WTC11 (cell line): ENCODE data around the gene MAPT. TPM values are rescaled to one million over a fixed set of nuclear protein-coding genes. Genes with fewer than 3 reads are reported as not detected.
A peak's percentile ranks its signal among the peaks of the same experiment; 100 is the strongest.

ENCODE experiments used
- ATAC-seq: fragments of 200-7000 bp; cut with Tn5 transposase; 2 replicates; pipeline ENCODE4 v1.10.0; 2021; ENCODE audit warnings: mild to moderate bottlenecking, moderate library complexity
- CTCF ChIA-PET: fragments of 300-600 bp; sonication (Branson Sonifier 250); formaldehyde crosslinking; loops from one replicate; lab custom pipeline; 2021; ENCODE audit warnings: antibody characterized with exemption; lab: Charles Lee
- POLR2A ChIA-PET: fragments of 350-600 bp; sonication (Branson Sonifier 250); formaldehyde crosslinking; loops from one replicate; lab custom pipeline; 2021; ENCODE audit warnings: antibody characterized with exemption; lab: Charles Lee
- DNase-seq: peaks from one replicate; pipeline ENCODE4 v3.0.0; 2021; ENCODE audit warnings: low spot score
- H3K27ac Mint-ChIP-seq: 2 replicates; pipeline ENCODE4 v1.8.0; 2021; ENCODE audit warnings: mixed read lengths
- H3K27me3 Mint-ChIP-seq: 2 replicates; pipeline ENCODE4 v1.8.0; 2021; ENCODE audit warnings: low read depth, mild to moderate bottlenecking, moderate library complexity, mixed read lengths
- H3K36me3 Mint-ChIP-seq: 2 replicates; pipeline ENCODE4 v1.8.0; 2021; ENCODE audit warnings: mixed read lengths
- H3K4me1 Mint-ChIP-seq: 2 replicates; pipeline ENCODE4 v1.8.0; 2022; ENCODE audit warnings: mixed read lengths
- H3K4me3 Mint-ChIP-seq: 2 replicates; pipeline ENCODE4 v1.8.0; 2021; ENCODE audit warnings: mild to moderate bottlenecking, moderate library complexity, mixed read lengths
- H3K9me3 Mint-ChIP-seq: 2 replicates; pipeline ENCODE4 v1.8.0; 2021; ENCODE audit warnings: mixed read lengths
- FOXK1 ChIP-seq: sonication (generic); formaldehyde crosslinking; IDR thresholded peaks from 2 replicates; pipeline ENCODE4 v1.8.0; 2022; ENCODE audit warnings: mild to moderate bottlenecking, moderate library complexity, missing genetic modification reagents
- FOXP1 ChIP-seq: sonication (generic); formaldehyde crosslinking; IDR thresholded peaks from 2 replicates; pipeline ENCODE4 v1.8.0; 2022; ENCODE audit warnings: missing genetic modification reagents, mild to moderate bottlenecking, moderate library complexity, borderline replicate concordance
- HMGA2 ChIP-seq: fragments of 250-450 bp; sonication (Bioruptor Pico); IDR thresholded peaks from 2 replicates; pipeline ENCODE4 v1.4.0; 2021; ENCODE audit warnings: mild to moderate bottlenecking, moderate library complexity
- JUN ChIP-seq: sonication (generic); formaldehyde crosslinking; IDR thresholded peaks from 2 replicates; pipeline ENCODE4 v1.8.0; 2023; ENCODE audit warnings: mild to moderate bottlenecking, missing genetic modification reagents
- MLX ChIP-seq: sonication (generic); formaldehyde crosslinking; IDR thresholded peaks from 2 replicates; pipeline ENCODE4 v1.8.1; 2023; ENCODE audit warnings: mild to moderate bottlenecking, missing genetic modification reagents, moderate library complexity
- NFATC4 ChIP-seq: fragments of 250-450 bp; sonication (Bioruptor Pico); IDR thresholded peaks from 2 replicates; pipeline ENCODE4 v1.9.0; 2021; ENCODE audit warnings: mild to moderate bottlenecking
- NR2C2 ChIP-seq: sonication (generic); formaldehyde crosslinking; IDR thresholded peaks from 2 replicates; pipeline ENCODE4 v1.8.0; 2022; ENCODE audit warnings: mild to moderate bottlenecking, missing genetic modification reagents
- TEAD1 ChIP-seq: sonication (generic); formaldehyde crosslinking; IDR thresholded peaks from 2 replicates; pipeline ENCODE4 v1.8.0; 2022; ENCODE audit warnings: mild to moderate bottlenecking, missing genetic modification reagents
- ZBTB21 ChIP-seq: sonication (generic); formaldehyde crosslinking; IDR thresholded peaks from 2 replicates; pipeline ENCODE4 v1.8.1; 2023; ENCODE audit warnings: mild to moderate bottlenecking, missing genetic modification reagents, borderline replicate concordance
- ZMAT4 ChIP-seq: fragments of 250-450 bp; sonication (Bioruptor Pico); IDR thresholded peaks from 2 replicates; pipeline ENCODE4 v1.9.0; 2021; ENCODE audit warnings: mild to moderate bottlenecking
- total RNA-seq: library from RNA; stranded (reverse); gene quantifications from 3 replicates; pipeline ENCODE4 v1.2.3, GENCODE V29; 2021
- TF ChIP-seq, protein P1 (sequence below): sonication (generic); formaldehyde crosslinking; conservative IDR thresholded peaks from 2 replicates; pipeline ENCODE4 v1.8.1; 2022; ENCODE audit warnings: mild to moderate bottlenecking, missing genetic modification reagents
- TF ChIP-seq, protein P2 (sequence below): fragments of 200-600 bp; IDR thresholded peaks from 2 replicates; pipeline ENCODE4 v1.8.0; 2022; ENCODE audit warnings: antibody characterized with exemption
- TF ChIP-seq, protein P3 (sequence below): sonication (generic); formaldehyde crosslinking; IDR thresholded peaks from 2 replicates; pipeline ENCODE4 v1.8.0; 2022; ENCODE audit warnings: mild to moderate bottlenecking, missing genetic modification reagents
- TF ChIP-seq, protein P4 (sequence below): sonication (generic); formaldehyde crosslinking; conservative IDR thresholded peaks from 2 replicates; pipeline ENCODE4 v1.8.1; 2023; ENCODE audit warnings: mild to moderate bottlenecking, low read depth, missing genetic modification reagents, moderate library complexity
- TF ChIP-seq, protein P5 (sequence below): sonication (generic); formaldehyde crosslinking; IDR thresholded peaks from 2 replicates; pipeline ENCODE4 v1.8.0; 2022; ENCODE audit warnings: mild to moderate bottlenecking, missing genetic modification reagents
- TF ChIP-seq, protein P6 (sequence below): fragments of 250-450 bp; sonication (Bioruptor Pico); IDR thresholded peaks from 2 replicates; pipeline ENCODE4 v2.1.2; 2022; ENCODE audit warnings: mild to moderate bottlenecking, moderate library complexity
- TF ChIP-seq, protein P7 (sequence below): sonication (generic); formaldehyde crosslinking; IDR thresholded peaks from 2 replicates; pipeline ENCODE4 v1.8.1; 2022; ENCODE audit warnings: low read depth, missing genetic modification reagents, borderline replicate concordance
- TF ChIP-seq, protein P8 (sequence below): sonication (generic); formaldehyde crosslinking; IDR thresholded peaks from 2 replicates; pipeline ENCODE4 v1.8.1; 2023; ENCODE audit warnings: mild to moderate bottlenecking, missing genetic modification reagents

MAPT gene
- total RNA-seq, 1 experiment from 2014 or later: 2.2 TPM

DNA sequence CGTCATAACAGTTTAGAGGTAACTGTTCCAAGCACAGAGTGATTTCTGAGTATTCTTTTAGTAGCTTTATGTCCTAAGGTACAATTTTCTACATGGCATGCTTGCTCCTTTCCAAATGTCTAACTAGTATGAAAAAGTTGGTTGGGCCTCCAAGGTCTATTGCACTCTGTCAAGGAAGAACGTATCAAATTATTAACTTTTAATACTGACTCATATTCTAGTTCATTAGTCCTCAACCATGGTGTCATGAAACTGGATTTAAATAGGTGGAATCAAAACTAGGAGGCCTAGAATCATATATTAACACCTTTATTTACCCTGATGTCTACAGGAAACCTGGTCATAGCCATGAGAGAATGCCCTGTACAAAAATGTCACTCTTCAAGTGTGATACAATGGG is 166.1 kb downstream of the MAPT start (continued):
- TF ChIP-seq, protein P1, sequence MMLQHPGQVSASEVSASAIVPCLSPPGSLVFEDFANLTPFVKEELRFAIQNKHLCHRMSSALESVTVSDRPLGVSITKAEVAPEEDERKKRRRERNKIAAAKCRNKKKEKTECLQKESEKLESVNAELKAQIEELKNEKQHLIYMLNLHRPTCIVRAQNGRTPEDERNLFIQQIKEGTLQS (CRISPR knock-in tag): no peak

GRCh38 chr17:46061435-46061834 is 167.1 kb downstream of the MAPT start:
- TF ChIP-seq, protein P2, sequence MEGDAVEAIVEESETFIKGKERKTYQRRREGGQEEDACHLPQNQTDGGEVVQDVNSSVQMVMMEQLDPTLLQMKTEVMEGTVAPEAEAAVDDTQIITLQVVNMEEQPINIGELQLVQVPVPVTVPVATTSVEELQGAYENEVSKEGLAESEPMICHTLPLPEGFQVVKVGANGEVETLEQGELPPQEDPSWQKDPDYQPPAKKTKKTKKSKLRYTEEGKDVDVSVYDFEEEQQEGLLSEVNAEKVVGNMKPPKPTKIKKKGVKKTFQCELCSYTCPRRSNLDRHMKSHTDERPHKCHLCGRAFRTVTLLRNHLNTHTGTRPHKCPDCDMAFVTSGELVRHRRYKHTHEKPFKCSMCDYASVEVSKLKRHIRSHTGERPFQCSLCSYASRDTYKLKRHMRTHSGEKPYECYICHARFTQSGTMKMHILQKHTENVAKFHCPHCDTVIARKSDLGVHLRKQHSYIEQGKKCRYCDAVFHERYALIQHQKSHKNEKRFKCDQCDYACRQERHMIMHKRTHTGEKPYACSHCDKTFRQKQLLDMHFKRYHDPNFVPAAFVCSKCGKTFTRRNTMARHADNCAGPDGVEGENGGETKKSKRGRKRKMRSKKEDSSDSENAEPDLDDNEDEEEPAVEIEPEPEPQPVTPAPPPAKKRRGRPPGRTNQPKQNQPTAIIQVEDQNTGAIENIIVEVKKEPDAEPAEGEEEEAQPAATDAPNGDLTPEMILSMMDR: 0 out of 2 replicates have a peak, but pooled peaks have one; percentile 29
- no peak for TF ChIP-seq FOXP1 (CRISPR knock-in tag)
- Mint-ChIP-seq H3K27me3 (no peaks in the 10 kb centered on the region), H3K4me1 (peaks cover 37% of the 10 kb centered on the region), H3K9me3 (no peaks in the 10 kb centered on the region), H3K27ac (no peak overlapping the region), H3K4me3 (no peak overlapping the region), H3K36me3 (peaks cover 25% of the 10 kb centered on the region)
- ATAC-seq: peak; percentile 64
- ChIA-PET POLR2A (no interaction called here), CTCF (interaction anchor here (0.6 kb wide), 1 partner anchor 112 kb away, joined by 3 read pairs; no protein-coding TSS in a partner anchor)
- DNase-seq: no peak

GRCh38 chr17:46063241-46063640 is 168.9 kb downstream of the MAPT start:
- H3K27me3 Mint-ChIP-seq: no peaks in the 10 kb centered on the region
- no peak overlapping the region for H3K4me3 Mint-ChIP-seq
- ChIA-PET POLR2A (no interaction called here), CTCF (interaction anchor here (0.7 kb wide), 1 partner anchor 19 kb away, joined by 3 read pairs; no protein-coding TSS in a partner anchor)
- peaks cover 19% of the 10 kb centered on the region for H3K4me1 Mint-ChIP-seq
- peaks cover 40% of the 10 kb centered on the region for H3K36me3 Mint-ChIP-seq
- H3K9me3 Mint-ChIP-seq: no peaks in the 10 kb centered on the region
- no peak for ATAC-seq
- no peak for DNase-seq
- no peak overlapping the region for H3K27ac Mint-ChIP-seq
- TF ChIP-seq, protein P3, sequence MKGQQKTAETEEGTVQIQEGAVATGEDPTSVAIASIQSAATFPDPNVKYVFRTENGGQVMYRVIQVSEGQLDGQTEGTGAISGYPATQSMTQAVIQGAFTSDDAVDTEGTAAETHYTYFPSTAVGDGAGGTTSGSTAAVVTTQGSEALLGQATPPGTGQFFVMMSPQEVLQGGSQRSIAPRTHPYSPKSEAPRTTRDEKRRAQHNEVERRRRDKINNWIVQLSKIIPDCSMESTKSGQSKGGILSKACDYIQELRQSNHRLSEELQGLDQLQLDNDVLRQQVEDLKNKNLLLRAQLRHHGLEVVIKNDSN (CRISPR knock-in tag): no peak
- TF ChIP-seq, protein P4, sequence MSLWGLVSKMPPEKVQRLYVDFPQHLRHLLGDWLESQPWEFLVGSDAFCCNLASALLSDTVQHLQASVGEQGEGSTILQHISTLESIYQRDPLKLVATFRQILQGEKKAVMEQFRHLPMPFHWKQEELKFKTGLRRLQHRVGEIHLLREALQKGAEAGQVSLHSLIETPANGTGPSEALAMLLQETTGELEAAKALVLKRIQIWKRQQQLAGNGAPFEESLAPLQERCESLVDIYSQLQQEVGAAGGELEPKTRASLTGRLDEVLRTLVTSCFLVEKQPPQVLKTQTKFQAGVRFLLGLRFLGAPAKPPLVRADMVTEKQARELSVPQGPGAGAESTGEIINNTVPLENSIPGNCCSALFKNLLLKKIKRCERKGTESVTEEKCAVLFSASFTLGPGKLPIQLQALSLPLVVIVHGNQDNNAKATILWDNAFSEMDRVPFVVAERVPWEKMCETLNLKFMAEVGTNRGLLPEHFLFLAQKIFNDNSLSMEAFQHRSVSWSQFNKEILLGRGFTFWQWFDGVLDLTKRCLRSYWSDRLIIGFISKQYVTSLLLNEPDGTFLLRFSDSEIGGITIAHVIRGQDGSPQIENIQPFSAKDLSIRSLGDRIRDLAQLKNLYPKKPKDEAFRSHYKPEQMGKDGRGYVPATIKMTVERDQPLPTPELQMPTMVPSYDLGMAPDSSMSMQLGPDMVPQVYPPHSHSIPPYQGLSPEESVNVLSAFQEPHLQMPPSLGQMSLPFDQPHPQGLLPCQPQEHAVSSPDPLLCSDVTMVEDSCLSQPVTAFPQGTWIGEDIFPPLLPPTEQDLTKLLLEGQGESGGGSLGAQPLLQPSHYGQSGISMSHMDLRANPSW (CRISPR knock-in tag): no peak
- TF ChIP-seq JUN (CRISPR knock-in tag) (no peak), ZBTB21 (CRISPR knock-in tag) (no peak), FOXP1 (CRISPR knock-in tag) (no peak), MLX (no peak), HMGA2 (CRISPR knock-in tag) (no peak), TEAD1 (no peak), FOXK1 (CRISPR knock-in tag) (no peak), NFATC4 (no peak), NR2C2 (CRISPR knock-in tag) (no peak), ZMAT4 (no peak)
- TF ChIP-seq, protein P5, sequence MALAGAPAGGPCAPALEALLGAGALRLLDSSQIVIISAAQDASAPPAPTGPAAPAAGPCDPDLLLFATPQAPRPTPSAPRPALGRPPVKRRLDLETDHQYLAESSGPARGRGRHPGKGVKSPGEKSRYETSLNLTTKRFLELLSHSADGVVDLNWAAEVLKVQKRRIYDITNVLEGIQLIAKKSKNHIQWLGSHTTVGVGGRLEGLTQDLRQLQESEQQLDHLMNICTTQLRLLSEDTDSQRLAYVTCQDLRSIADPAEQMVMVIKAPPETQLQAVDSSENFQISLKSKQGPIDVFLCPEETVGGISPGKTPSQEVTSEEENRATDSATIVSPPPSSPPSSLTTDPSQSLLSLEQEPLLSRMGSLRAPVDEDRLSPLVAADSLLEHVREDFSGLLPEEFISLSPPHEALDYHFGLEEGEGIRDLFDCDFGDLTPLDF (CRISPR knock-in tag): no peak
- TF ChIP-seq, protein P6, sequence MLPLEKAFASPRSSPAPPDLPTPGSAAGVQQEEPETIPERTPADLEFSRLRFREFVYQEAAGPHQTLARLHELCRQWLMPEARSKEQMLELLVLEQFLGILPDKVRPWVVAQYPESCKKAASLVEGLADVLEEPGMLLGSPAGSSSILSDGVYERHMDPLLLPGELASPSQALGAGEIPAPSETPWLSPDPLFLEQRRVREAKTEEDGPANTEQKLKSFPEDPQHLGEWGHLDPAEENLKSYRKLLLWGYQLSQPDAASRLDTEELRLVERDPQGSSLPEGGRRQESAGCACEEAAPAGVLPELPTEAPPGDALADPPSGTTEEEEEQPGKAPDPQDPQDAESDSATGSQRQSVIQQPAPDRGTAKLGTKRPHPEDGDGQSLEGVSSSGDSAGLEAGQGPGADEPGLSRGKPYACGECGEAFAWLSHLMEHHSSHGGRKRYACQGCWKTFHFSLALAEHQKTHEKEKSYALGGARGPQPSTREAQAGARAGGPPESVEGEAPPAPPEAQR (CRISPR knock-in tag): no peak
- TF ChIP-seq, protein P7, sequence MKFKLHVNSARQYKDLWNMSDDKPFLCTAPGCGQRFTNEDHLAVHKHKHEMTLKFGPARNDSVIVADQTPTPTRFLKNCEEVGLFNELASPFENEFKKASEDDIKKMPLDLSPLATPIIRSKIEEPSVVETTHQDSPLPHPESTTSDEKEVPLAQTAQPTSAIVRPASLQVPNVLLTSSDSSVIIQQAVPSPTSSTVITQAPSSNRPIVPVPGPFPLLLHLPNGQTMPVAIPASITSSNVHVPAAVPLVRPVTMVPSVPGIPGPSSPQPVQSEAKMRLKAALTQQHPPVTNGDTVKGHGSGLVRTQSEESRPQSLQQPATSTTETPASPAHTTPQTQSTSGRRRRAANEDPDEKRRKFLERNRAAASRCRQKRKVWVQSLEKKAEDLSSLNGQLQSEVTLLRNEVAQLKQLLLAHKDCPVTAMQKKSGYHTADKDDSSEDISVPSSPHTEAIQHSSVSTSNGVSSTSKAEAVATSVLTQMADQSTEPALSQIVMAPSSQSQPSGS: no peak
- TF ChIP-seq, protein P8, sequence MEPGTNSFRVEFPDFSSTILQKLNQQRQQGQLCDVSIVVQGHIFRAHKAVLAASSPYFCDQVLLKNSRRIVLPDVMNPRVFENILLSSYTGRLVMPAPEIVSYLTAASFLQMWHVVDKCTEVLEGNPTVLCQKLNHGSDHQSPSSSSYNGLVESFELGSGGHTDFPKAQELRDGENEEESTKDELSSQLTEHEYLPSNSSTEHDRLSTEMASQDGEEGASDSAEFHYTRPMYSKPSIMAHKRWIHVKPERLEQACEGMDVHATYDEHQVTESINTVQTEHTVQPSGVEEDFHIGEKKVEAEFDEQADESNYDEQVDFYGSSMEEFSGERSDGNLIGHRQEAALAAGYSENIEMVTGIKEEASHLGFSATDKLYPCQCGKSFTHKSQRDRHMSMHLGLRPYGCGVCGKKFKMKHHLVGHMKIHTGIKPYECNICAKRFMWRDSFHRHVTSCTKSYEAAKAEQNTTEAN (CRISPR knock-in tag): no peak
